Mucosa of stomach (tissue), 1 donor: ENCODE measurements around the gene ALLC.
"Not testable (repeated sequence)": the region's sequence is repeated elsewhere in the genome, so short reads cannot be mapped to it uniquely, and the experiment has no call there.

ENCODE experiments used
- H3K27me3 ChIP-seq: one replicate; pipeline ENCODE4 v1.7.0; 2013; ENCODE audit warnings: mild to moderate bottlenecking, low read length; ENCODE audit not compliant: control insufficient read depth, insufficient read depth
- H3K36me3 ChIP-seq: one replicate; pipeline ENCODE4 v1.7.0; 2013; ENCODE audit warnings: low read length; ENCODE audit not compliant: control insufficient read depth, insufficient read depth
- H3K4me1 ChIP-seq: one replicate; pipeline ENCODE4 v1.7.0; 2013; ENCODE audit warnings: mild to moderate bottlenecking, low read length; ENCODE audit not compliant: control insufficient read depth, insufficient read depth
- H3K4me3 ChIP-seq: one replicate; pipeline ENCODE4 v1.7.0; 2013; ENCODE audit warnings: low read length
- H3K9ac ChIP-seq: one replicate; pipeline ENCODE4 v1.7.0; 2013; ENCODE audit warnings: mild to moderate bottlenecking, low read length, moderate library complexity
- H3K9me3 ChIP-seq: one replicate; pipeline ENCODE4 v1.7.0; 2013; ENCODE audit warnings: mild to moderate bottlenecking, low read length, moderate library complexity; ENCODE audit not compliant: control insufficient read depth
- donor health status: Pancreatic carcinoma.

The ALLC gene

DNA sequence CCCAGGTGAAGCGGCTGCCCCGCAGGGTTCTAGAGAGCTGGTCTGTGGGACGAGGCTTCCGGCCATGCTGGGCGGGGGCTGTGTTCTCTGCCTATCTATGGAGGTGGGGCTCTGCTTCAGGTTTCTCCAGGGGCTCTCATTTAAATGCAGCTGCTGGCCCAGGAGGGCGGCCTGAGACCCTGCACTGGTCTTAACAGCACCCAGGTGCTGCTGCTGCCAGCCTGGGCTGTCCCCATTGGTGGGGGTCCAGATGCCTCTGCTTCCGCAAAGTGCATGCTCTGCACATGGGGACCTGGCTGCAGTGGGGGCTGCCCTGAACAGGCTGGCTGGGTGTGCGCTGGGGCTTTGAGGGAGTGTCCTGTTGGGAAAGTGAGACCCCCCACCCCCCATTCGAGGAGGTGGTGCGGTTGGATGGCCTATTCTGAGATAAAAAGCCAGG is 29.7 kb upstream of the ALLC start:
- H3K27me3 ChIP-seq, result no peaks in the 10 kb centered on the region
- no peak overlapping the region for H3K9ac ChIP-seq
- no peaks in the 10 kb centered on the region for H3K36me3 ChIP-seq
- no peaks in the 10 kb centered on the region for H3K9me3 ChIP-seq
- peaks cover 7% of the 10 kb centered on the region for H3K4me1 ChIP-seq
- no peak overlapping the region for H3K4me3 ChIP-seq

GRCh38 chr2:3628800-3629199 is 29.2 kb upstream of the ALLC start:
- H3K27me3 ChIP-seq, result no peaks in the 10 kb centered on the region
- no peak overlapping the region for H3K4me3 ChIP-seq
- H3K4me1 ChIP-seq, result peaks cover 7% of the 10 kb centered on the region
- H3K9me3 ChIP-seq, result no peaks in the 10 kb centered on the region
- no peak overlapping the region for H3K9ac ChIP-seq
- no peaks in the 10 kb centered on the region for H3K36me3 ChIP-seq

- no peaks in the 10 kb centered on the region for H3K27me3 ChIP-seq
- H3K9ac ChIP-seq, result no peak overlapping the region
- H3K36me3 ChIP-seq, result no peaks in the 10 kb centered on the region
- no peaks in the 10 kb centered on the region for H3K9me3 ChIP-seq
- H3K4me3 ChIP-seq, result no peak overlapping the region
- peaks cover 7% of the 10 kb centered on the region for H3K4me1 ChIP-seq
Measured at GRCh38 chr2:3630631-3631030, 27.4 kb upstream of the ALLC start.

GRCh38 chr2:3631161-3631850 is 26.7 kb upstream of the ALLC start:
- no peak overlapping the region for H3K4me3 ChIP-seq
- H3K36me3 ChIP-seq, result no peaks in the 10 kb centered on the region
- peaks cover 1% of the 10 kb centered on the region for H3K4me1 ChIP-seq
- H3K9ac ChIP-seq, result no peak overlapping the region
- no peaks in the 10 kb centered on the region for H3K27me3 ChIP-seq
- H3K9me3 ChIP-seq, result no peaks in the 10 kb centered on the region

- Histone ChIP-seq H3K9ac (no peak overlapping the region), H3K36me3 (no peaks in the 10 kb centered on the region), H3K27me3 (peaks cover 3% of the 10 kb centered on the region), H3K4me1 (no peaks in the 10 kb centered on the region), H3K4me3 (no peak overlapping the region), H3K9me3 (no peaks in the 10 kb centered on the region)
Measured at GRCh38 chr2:3631851-3632659, 25.9 kb upstream of the ALLC start.

DNA sequence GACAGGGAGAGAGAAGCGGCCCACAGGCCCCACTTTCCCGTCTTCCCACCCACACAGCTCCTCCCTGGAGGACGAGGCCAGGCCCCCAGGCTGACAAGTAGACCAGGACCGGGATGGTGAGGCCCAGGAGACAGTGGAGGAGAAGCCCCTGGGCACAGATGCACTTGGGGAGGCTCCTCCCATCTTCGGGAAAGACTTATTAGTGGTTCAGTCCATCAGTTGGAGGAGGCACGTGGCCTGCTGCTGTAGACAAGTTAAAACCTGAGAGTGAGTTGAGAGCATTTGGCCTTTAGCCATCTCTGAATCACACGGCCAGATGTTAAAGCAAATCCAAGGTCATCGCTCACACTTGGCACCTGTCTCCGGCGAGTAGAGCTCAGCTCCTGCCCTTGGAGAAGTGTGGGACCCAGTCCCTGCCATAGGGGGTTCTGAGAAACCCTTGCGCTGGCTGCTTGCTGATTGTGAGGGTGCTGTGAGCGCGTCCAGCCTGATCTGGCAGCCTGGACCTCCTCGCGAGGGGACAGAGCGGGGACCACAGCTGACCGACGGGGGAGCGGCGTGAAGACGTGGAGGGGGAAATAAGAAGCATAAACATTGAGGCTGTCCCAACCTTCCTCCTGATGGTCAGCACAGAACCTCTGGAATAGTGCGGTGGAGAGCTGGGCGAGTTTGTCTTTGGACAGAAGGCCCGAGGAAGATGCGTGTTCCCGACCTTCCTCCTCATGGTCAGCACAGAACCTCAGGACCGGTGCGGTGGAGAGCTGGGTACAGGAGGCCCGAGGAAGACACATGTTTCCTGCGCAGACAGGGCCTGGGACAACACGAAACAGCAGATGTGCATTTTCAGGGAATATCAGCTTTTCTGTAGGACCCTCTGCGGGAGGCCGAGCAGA is 24.7 kb upstream of the ALLC start:
- peaks cover 6% of the 10 kb centered on the region for H3K27me3 ChIP-seq
- no peaks in the 10 kb centered on the region for H3K4me1 ChIP-seq
- no peak overlapping the region for H3K4me3 ChIP-seq
- no peaks in the 10 kb centered on the region for H3K9me3 ChIP-seq
- no peaks in the 10 kb centered on the region for H3K36me3 ChIP-seq
- no peak overlapping the region for H3K9ac ChIP-seq

GRCh38 chr2:3633982-3634595 is 23.9 kb upstream of the ALLC start:
- Histone ChIP-seq H3K27me3 (peaks cover 6% of the 10 kb centered on the region), H3K4me1 (no peaks in the 10 kb centered on the region), H3K4me3 (no peak overlapping the region), H3K9ac (no peak overlapping the region), H3K36me3 (no peaks in the 10 kb centered on the region), H3K9me3 (no peaks in the 10 kb centered on the region)

DNA sequence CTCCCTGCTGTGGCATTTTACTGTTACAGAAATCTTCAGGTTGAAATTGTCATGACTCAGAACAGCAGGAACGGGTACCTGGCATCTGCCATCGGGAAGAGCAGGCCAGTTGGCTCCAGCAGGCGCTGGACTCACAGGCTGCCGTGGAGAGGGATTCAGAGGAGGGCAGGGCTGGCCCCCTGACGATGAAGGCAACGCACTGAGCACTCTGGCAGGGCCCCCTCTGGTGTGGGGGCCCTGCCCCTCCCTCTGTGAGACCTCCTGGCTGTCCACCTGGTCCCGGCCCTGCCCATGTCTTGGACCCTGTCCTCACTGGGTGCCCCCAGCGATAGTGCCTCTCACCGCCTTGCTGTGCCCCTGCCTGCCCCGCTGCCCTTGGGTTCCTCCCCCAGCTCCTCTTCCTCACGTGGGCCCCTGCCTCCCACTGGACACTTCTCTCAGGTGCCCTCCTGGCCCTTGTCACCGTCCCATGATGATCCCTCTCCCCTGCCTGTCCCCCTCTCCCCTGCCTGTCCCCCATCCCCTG is 23.3 kb upstream of the ALLC start:
- no peak overlapping the region for H3K4me3 ChIP-seq
- H3K27me3 ChIP-seq, result peaks cover 6% of the 10 kb centered on the region
- H3K4me1 ChIP-seq, result no peaks in the 10 kb centered on the region
- no peak overlapping the region for H3K9ac ChIP-seq
- no peaks in the 10 kb centered on the region for H3K9me3 ChIP-seq
- no peaks in the 10 kb centered on the region for H3K36me3 ChIP-seq

- Histone ChIP-seq H3K36me3 (no peaks in the 10 kb centered on the region), H3K4me1 (no peaks in the 10 kb centered on the region), H3K9me3 (no peaks in the 10 kb centered on the region), H3K4me3 (no peak overlapping the region), H3K9ac (no peak overlapping the region), H3K27me3 (peaks cover 6% of the 10 kb centered on the region)
Measured at GRCh38 chr2:3635171-3635974, 22.6 kb upstream of the ALLC start.

- not testable (repeated sequence) for H3K27me3 ChIP-seq, H3K9ac ChIP-seq, H3K36me3 ChIP-seq, H3K4me3 ChIP-seq, H3K4me1 ChIP-seq, H3K9me3 ChIP-seq
Measured at GRCh38 chr2:3635975-3636327, 22.0 kb upstream of the ALLC start.
